ENCODE results near the gene STYXL2. TPM values are rescaled to one million over a fixed set of nuclear protein-coding genes. Genes with fewer than 3 reads are reported as not detected.

STYXL2 gene
- total RNA-seq, 1 experiment from 2014 or later = not detected

- peaks cover 18% of the 10 kb centered on the region for H3K27me3 Mint-ChIP-seq (ENCODE audit: insufficient read depth, unreplicated experiment)
- intact Hi-C loops (cut with micrococcal nuclease) = loop anchor here (2.0 kb wide), 3 partner anchors 201 to 333 kb away; no protein-coding TSS in a partner anchor
- H3K4me1 Mint-ChIP-seq (ENCODE audit: insufficient read depth, unreplicated experiment) = no peaks in the 10 kb centered on the region
- no TSS peak for BruUV-seq (replicated peaks)
- no peak overlapping the region for H3K4me3 Mint-ChIP-seq (ENCODE audit: unreplicated experiment)
- H3K36me3 Mint-ChIP-seq (ENCODE audit: insufficient read depth, unreplicated experiment) = no peaks in the 10 kb centered on the region
- POLR2A ChIA-PET = no interaction called here
- no peak for TF ChIP-seq CTCF (IDR thresholded peaks at IDR 0.05; ENCODE audit: unreplicated experiment)
- H3K27ac Mint-ChIP-seq (ENCODE audit: low read depth, unreplicated experiment) = no peak overlapping the region
- CTCF ChIA-PET = interaction anchor here (0.8 to 1.6 kb wide), 3 partner anchors 59 to 465 kb away, joined by 3 to 5 read pairs (median 3); no protein-coding TSS in a partner anchor
- no peaks in the 10 kb centered on the region for H3K9me3 Mint-ChIP-seq (ENCODE audit: unreplicated experiment)
- no peak for DNase-seq (ENCODE audit: unreplicated experiment)
Observed at GRCh38 chr1:167067904-167068303, 26.0 kb upstream of the STYXL2 start.

GRCh38 chr1:167068761-167069160, 25.1 kb upstream of the STYXL2 start:
- no peak for TF ChIP-seq CTCF (IDR thresholded peaks at IDR 0.05; ENCODE audit: unreplicated experiment)
- Mint-ChIP-seq H3K4me1 (ENCODE audit: insufficient read depth, unreplicated experiment) (no peaks in the 10 kb centered on the region), H3K27me3 (ENCODE audit: insufficient read depth, unreplicated experiment) (peaks cover 18% of the 10 kb centered on the region), H3K4me3 (ENCODE audit: unreplicated experiment) (no peak overlapping the region), H3K9me3 (ENCODE audit: unreplicated experiment) (no peaks in the 10 kb centered on the region), H3K36me3 (ENCODE audit: insufficient read depth, unreplicated experiment) (no peaks in the 10 kb centered on the region), H3K27ac (ENCODE audit: low read depth, unreplicated experiment) (no peak overlapping the region)
- no peak for DNase-seq (ENCODE audit: unreplicated experiment)
- intact Hi-C loops (cut with micrococcal nuclease) = no loop called here
- ChIA-PET CTCF (interaction anchor here (0.6 to 1.6 kb wide), 14 partner anchors 10 to 1137 kb away, joined by 3 to 22 read pairs (median 3); partner anchors contain the start of gene GPA33), POLR2A (no interaction called here)
- BruUV-seq (replicated peaks) = no TSS peak

GRCh38 chr1:167071286-167071685, 22.6 kb upstream of the STYXL2 start:
- intact Hi-C loops (cut with micrococcal nuclease) = no loop called here
- BruUV-seq (replicated peaks) = no TSS peak
- no peak for TF ChIP-seq CTCF (IDR thresholded peaks at IDR 0.05; ENCODE audit: unreplicated experiment)
- ChIA-PET POLR2A (no interaction called here), CTCF (interaction anchor here (0.7 to 2.9 kb wide), 3 partner anchors 12 to 149 kb away, joined by 4 to 8 read pairs (median 8); partner anchors contain the start of gene POU2F1)
- H3K4me3 Mint-ChIP-seq (ENCODE audit: unreplicated experiment) = no peak overlapping the region
- H3K4me1 Mint-ChIP-seq (ENCODE audit: insufficient read depth, unreplicated experiment) = no peaks in the 10 kb centered on the region
- H3K36me3 Mint-ChIP-seq (ENCODE audit: insufficient read depth, unreplicated experiment) = no peaks in the 10 kb centered on the region
- no peaks in the 10 kb centered on the region for H3K9me3 Mint-ChIP-seq (ENCODE audit: unreplicated experiment)
- DNase-seq (ENCODE audit: unreplicated experiment) = no peak
- no peak overlapping the region for H3K27ac Mint-ChIP-seq (ENCODE audit: low read depth, unreplicated experiment)
- H3K27me3 Mint-ChIP-seq (ENCODE audit: insufficient read depth, unreplicated experiment) = peaks cover 18% of the 10 kb centered on the region

GRCh38 chr1:167076136-167076710, 17.7 kb upstream of the STYXL2 start:
- Mint-ChIP-seq H3K4me1 (ENCODE audit: insufficient read depth, unreplicated experiment) (no peaks in the 10 kb centered on the region), H3K9me3 (ENCODE audit: unreplicated experiment) (no peaks in the 10 kb centered on the region), H3K27ac (ENCODE audit: low read depth, unreplicated experiment) (no peak overlapping the region), H3K27me3 (ENCODE audit: insufficient read depth, unreplicated experiment) (peaks cover 32% of the 10 kb centered on the region), H3K36me3 (ENCODE audit: insufficient read depth, unreplicated experiment) (no peaks in the 10 kb centered on the region), H3K4me3 (ENCODE audit: unreplicated experiment) (no peak overlapping the region)
- DNase-seq (ENCODE audit: unreplicated experiment) = no peak
- ChIA-PET POLR2A (no interaction called here), CTCF (interaction anchor here (0.6 to 1.5 kb wide), 14 partner anchors 9 to 1149 kb away, joined by 3 to 6 read pairs (median 4); no protein-coding TSS in a partner anchor)
- BruUV-seq (replicated peaks) = no TSS peak
- intact Hi-C loops (cut with micrococcal nuclease) = no loop called here
- no peak for TF ChIP-seq CTCF (IDR thresholded peaks at IDR 0.05; ENCODE audit: unreplicated experiment)
